BJ (cell line): ENCODE measurements around the gene ATP5F1D. TPM values are rescaled to one million over a fixed set of nuclear protein-coding genes. Genes with fewer than 3 reads are reported as not detected.

Experiments used
- CTCF ChIA-PET: fragments of 350-600 bp; formaldehyde crosslinking; extraction: SDS; loops from one replicate; lab custom pipeline; 2021; ENCODE audit warnings: antibody characterized with exemption, inconsistent platforms; lab: Yijun Ruan, JAX
- POLR2A ChIA-PET: fragments of 300-600 bp; sonication (Branson Sonifier 250); formaldehyde crosslinking; extraction: SDS; loops from one replicate; lab custom pipeline; 2021; ENCODE audit warnings: antibody characterized with exemption; lab: Charles Lee
- DNase-seq: peaks from one replicate; pipeline ENCODE4 v3.0.0-alpha.2; 2011; ENCODE audit warnings: low read depth
- H3K27me3 ChIP-seq: 2 replicates; pipeline ENCODE4 v1.6.0; 2011; ENCODE audit warnings: low read length; ENCODE audit not compliant: control insufficient read depth, insufficient read depth
- H3K36me3 ChIP-seq: 2 replicates; pipeline ENCODE4 v1.5.1; 2011; ENCODE audit warnings: low read length; ENCODE audit not compliant: control insufficient read depth, insufficient read depth
- H3K4me3 ChIP-seq: 2 replicates; pipeline ENCODE4 v1.5.1; 2011; ENCODE audit warnings: low read depth, mild to moderate bottlenecking, control low read depth, low read length
- CTCF ChIP-seq: IDR thresholded peaks from 2 replicates; pipeline ENCODE4 v1.5.1; 2011; ENCODE audit warnings: low read depth, mild to moderate bottlenecking, control low read depth, inconsistent platforms, low read length, moderate library complexity; ENCODE audit not compliant: insufficient read depth
- polyA plus RNA-seq: library from polyadenylated mRNA; depleted of rRNA; stranded (reverse); fragments of >200 nt; gene quantifications from 2 replicates; pipeline ENCODE4 v1.2.3, GENCODE V29; 2011

Gene ATP5F1D
- polyA plus RNA-seq, 1 experiment: 65.1 TPM

- Histone ChIP-seq H3K4me3 (no peak overlapping the region), H3K36me3 (peaks cover 11% of the 10 kb centered on the region), H3K27me3 (no peaks in the 10 kb centered on the region)
- POLR2A ChIA-PET: no interaction called here
- DNase-seq: no peak
- CTCF ChIA-PET: interaction anchor here (1.4 kb wide), 1 partner anchor 16 kb away, joined by 4 read pairs; no protein-coding TSS in a partner anchor
- TF ChIP-seq CTCF: no peak
Observed at GRCh38 chr19:1227304-1228054, 14.1 kb upstream of the ATP5F1D start.

- no peak for TF ChIP-seq CTCF
- ChIA-PET POLR2A (no interaction called here), CTCF (no interaction called here)
- Histone ChIP-seq H3K27me3 (no peaks in the 10 kb centered on the region), H3K36me3 (peaks cover 11% of the 10 kb centered on the region), H3K4me3 (no peak overlapping the region)
- no peak for DNase-seq
Observed at GRCh38 chr19:1228161-1228957, 13.2 kb upstream of the ATP5F1D start.

GRCh38 chr19:1229056-1229923 lies 12.3 kb upstream of the ATP5F1D start:
- POLR2A ChIA-PET: no interaction called here
- H3K36me3 ChIP-seq: peaks cover 12% of the 10 kb centered on the region

GRCh38 chr19:1229924-1230782 lies 11.4 kb upstream of the ATP5F1D start:
- H3K27me3 ChIP-seq: no peaks in the 10 kb centered on the region
- DNase-seq: no peak
- H3K4me3 ChIP-seq: no peak overlapping the region
- ChIA-PET CTCF (interaction anchor here (0.9 kb wide), 1 partner anchor 9 kb away, joined by 3 read pairs; no protein-coding TSS in a partner anchor), POLR2A (no interaction called here)
- H3K36me3 ChIP-seq: peaks cover 15% of the 10 kb centered on the region
- TF ChIP-seq CTCF: no peak

More at GRCh38 chr19:1229056-1229923, 12.3 kb upstream of the ATP5F1D start:
- TF ChIP-seq CTCF: no peak
- Histone ChIP-seq H3K4me3 (no peak overlapping the region), H3K27me3 (no peaks in the 10 kb centered on the region)
- DNase-seq: no peak
- CTCF ChIA-PET: interaction anchor here (0.9 kb wide), 1 partner anchor 8 kb away, joined by 3 read pairs; no protein-coding TSS in a partner anchor
